ENCODE measurements around the gene WLS.

DNA sequence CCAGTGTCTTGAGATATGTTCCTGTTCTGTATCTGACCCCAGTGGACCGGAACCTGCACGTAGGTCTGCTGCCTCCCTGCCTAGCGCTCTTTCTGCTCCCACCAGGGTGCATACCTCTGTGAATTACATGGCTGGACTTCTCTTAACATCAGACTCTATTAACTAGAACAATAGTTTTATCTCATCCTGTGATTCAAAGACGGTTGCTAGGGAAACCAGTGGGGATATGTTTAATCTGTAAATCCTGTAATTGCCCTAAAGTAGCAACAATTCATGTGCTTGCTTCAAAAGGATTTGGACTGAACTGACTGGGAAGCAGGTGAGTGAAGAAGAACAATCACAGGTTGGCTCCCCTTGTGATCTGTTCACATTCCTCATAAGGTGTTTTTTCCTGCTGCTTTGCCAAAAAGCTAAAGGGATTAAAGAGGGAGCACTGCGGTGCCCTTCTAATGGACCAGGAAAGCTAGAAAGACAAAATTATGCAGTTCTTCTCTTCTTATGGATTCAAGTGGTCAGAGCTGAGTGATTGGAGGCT, 129.2 kb downstream of the WLS start:
- TF ChIP-seq, protein P1, sequence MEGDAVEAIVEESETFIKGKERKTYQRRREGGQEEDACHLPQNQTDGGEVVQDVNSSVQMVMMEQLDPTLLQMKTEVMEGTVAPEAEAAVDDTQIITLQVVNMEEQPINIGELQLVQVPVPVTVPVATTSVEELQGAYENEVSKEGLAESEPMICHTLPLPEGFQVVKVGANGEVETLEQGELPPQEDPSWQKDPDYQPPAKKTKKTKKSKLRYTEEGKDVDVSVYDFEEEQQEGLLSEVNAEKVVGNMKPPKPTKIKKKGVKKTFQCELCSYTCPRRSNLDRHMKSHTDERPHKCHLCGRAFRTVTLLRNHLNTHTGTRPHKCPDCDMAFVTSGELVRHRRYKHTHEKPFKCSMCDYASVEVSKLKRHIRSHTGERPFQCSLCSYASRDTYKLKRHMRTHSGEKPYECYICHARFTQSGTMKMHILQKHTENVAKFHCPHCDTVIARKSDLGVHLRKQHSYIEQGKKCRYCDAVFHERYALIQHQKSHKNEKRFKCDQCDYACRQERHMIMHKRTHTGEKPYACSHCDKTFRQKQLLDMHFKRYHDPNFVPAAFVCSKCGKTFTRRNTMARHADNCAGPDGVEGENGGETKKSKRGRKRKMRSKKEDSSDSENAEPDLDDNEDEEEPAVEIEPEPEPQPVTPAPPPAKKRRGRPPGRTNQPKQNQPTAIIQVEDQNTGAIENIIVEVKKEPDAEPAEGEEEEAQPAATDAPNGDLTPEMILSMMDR (conservative IDR thresholded peaks at IDR 0.05), result no peak
- no peak for TF ChIP-seq ZFX (IDR thresholded peaks at IDR 0.05)
